ELR (cell line): ENCODE measurements around the gene NSD2.
A peak's percentile ranks its signal among the peaks of the same experiment; 100 is the strongest.

ENCODE experiments used
- DNase-seq: peaks from one replicate; pipeline ENCODE4 v3.0.0-alpha.2; 2015; ENCODE audit warnings: low read depth

Gene NSD2

GRCh38 chr4:1864076-1865008, 6.9 kb upstream of the NSD2 start:
- DNase-seq = no peak

- DNase-seq = no peak
Observed at GRCh38 chr4:1866189-1866661, 5.0 kb upstream of the NSD2 start.

GRCh38 chr4:1868293-1868692, 2.9 kb upstream of the NSD2 start:
- DNase-seq = no peak

- no peak for DNase-seq
Observed at GRCh38 chr4:1868912-1869311, 2.3 kb upstream of the NSD2 start.

- DNase-seq = no peak
Observed at GRCh38 chr4:1869530-1870327, 1.5 kb upstream of the NSD2 start.

DNA sequence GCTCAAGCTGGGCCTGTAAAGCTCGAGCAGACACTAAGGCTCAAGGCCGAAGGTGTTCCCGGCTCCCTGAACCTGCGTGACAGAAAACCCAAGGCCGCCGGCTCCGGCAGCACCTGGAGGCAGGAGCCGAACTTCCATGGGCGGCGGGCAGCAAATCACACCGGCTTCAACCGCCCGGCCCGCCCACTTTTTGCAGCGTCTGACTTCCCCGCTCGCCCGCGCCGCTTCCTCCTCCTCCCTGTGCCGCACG, 940 bp upstream of the NSD2 start:
- peak; percentile 87 for DNase-seq

GRCh38 chr4:1871471-1872021, 353 bp downstream of the NSD2 start:
- DNase-seq = peak; percentile 42

GRCh38 chr4:1872870-1873269, 1.7 kb downstream of the NSD2 start:
- peak; percentile 91 for DNase-seq

DNA sequence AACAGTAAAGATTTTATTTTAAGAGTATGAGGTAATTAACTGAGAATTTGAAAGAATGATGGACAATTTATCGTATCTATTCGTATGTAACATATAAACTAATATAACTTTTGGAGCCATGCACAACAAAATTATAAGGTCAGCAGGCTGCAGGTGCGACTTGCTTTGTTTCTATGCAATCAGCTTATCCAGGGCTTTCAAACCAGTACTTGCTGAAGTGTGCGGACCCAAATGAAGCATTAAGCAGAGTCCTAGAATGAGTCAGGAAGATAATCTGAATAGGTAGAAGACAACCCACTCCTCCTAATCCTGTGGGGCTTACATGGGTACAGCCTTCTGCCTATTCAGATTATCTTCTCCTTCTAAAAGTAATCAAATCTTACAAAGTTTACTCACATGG, 2.1 kb downstream of the NSD2 start:
- no peak for DNase-seq

DNA sequence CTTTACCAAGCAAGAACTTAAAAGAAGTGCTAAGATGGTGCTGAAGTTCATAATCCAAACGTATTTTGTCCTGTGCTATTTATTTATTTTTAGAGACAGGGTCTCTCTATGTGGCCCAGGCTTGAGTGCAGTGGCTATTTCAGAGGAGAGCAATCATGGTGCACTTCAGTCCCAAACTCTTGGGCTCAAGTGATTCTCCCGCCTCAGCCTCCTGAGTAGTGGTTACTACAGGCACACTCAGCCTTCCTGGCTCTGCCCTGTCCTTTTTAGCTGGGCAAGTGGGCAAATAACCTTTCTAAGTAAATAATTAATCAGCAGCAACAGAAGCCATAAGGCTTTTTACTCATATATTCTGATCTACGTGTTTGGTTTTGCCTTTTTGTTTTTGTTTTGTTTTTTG, 2.6 kb downstream of the NSD2 start:
- no peak for DNase-seq

- DNase-seq = no peak
Observed at GRCh38 chr4:1874201-1874600, 3.0 kb downstream of the NSD2 start.

- no peak for DNase-seq
Observed at GRCh38 chr4:1879485-1879884, 8.3 kb downstream of the NSD2 start.

DNA sequence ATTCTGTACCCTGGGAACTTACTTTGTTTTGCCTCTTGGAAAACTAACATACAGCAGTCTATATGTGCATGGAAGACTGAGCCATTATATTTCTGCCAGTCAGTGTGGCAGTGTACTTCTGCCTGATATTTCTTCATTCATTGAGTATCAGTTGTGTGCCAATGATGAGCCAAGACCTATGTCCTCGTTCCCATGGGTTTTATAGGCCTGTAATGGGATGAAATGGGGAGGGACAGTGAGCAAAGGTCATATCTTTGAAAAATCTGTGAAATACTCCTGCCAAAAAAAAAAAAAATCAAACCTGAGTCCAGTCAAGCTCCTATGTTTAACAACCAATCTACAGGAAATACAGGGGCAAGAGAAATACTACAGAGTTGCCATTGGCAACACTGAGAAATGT, 9.1 kb downstream of the NSD2 start:
- DNase-seq = no peak

DNA sequence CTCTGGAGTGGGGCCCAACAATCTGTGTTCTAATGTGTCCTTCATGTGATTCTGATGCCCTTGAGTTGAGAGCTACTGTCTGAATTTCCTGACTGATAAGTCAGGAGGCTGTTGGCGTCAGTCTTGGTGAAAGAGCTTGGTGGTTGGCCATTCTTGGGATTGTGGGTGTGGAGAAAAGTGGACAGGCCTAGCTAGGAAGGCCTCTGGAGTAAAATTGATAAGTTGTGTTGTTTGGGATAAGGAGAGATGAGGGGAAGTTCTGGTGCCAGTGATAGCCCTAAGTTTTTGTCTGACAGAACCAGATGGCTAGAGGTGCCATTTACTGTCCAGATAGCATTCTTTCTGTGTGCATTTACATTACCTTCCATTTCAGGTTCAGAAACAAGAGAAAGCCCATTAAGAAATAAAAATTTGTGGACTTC, 11.7 kb downstream of the NSD2 start:
- DNase-seq = no peak

GRCh38 chr4:1883583-1883982, 12.4 kb downstream of the NSD2 start:
- DNase-seq = no peak

DNA sequence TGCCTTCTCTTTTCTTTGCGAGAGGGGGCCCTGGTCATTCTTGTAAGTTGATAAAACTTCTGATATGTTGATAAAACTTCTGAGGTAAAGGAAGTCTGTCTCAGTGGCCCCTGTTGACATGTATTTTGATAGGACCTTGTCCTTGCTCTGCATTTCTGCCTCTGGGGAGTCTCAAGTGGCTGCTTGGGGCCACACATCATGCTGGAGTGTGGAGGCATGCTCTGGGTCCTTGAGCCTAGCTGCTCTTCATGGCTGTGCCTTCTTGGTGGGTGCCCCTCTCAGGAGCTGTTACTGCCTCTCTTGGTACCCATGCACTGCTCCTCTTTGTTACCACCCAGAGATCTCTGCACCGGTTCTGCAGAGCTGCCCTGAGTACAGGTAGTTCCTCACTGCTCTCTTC, 14.2 kb downstream of the NSD2 start:
- no peak for DNase-seq

- no peak for DNase-seq
Observed at GRCh38 chr4:1887052-1887451, 15.9 kb downstream of the NSD2 start.

GRCh38 chr4:1890979-1891570, 19.9 kb downstream of the NSD2 start:
- no peak for DNase-seq

DNA sequence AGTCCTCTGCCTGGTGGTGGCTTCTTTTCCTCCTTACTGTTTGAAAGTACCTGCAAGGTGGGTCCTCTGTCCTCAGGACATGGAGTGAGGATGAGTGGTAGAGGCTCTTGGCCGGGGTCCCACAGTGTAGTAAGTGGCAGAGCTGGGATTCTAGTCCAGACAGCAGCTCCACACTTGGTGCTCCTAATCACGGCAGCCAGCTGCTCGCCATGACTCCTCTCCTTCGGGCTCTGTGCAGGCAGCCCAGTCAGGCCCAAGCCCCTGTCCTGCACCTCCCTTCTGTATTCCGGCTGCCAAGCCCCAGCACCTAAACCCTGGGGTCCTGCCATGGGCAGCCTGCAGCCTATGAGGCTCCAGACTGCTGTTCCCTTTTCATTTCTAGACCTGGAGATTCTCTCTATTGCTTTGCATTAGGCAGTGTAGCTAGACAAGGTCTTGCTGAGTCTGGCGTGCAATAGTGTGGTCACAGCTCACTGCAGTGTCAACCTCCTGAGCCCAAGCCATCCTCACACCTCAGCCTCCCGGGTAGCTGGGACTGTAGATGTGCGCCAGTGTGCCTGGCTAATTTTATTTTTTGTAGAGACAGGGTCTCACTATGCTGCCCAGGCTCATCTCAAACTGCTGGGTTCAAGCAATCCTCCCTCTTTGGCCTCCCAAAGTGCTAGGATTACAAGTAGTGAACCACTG, 24.9 kb downstream of the NSD2 start:
- DNase-seq = no peak

GRCh38 chr4:1896658-1896991, 25.4 kb downstream of the NSD2 start:
- DNase-seq = no peak

- DNase-seq = no peak
Observed at GRCh38 chr4:1898007-1898406, 26.8 kb downstream of the NSD2 start.

- no peak for DNase-seq
Observed at GRCh38 chr4:1898681-1899080, 27.5 kb downstream of the NSD2 start.
